Measurements from ENCODE around the gene LPIN1. TPM values are rescaled to one million over a fixed set of nuclear protein-coding genes. Genes with fewer than 3 reads are reported as not detected.

LPIN1 gene
- total RNA-seq, 1 experiment from 2014 or later = 4.4 TPM

DNA sequence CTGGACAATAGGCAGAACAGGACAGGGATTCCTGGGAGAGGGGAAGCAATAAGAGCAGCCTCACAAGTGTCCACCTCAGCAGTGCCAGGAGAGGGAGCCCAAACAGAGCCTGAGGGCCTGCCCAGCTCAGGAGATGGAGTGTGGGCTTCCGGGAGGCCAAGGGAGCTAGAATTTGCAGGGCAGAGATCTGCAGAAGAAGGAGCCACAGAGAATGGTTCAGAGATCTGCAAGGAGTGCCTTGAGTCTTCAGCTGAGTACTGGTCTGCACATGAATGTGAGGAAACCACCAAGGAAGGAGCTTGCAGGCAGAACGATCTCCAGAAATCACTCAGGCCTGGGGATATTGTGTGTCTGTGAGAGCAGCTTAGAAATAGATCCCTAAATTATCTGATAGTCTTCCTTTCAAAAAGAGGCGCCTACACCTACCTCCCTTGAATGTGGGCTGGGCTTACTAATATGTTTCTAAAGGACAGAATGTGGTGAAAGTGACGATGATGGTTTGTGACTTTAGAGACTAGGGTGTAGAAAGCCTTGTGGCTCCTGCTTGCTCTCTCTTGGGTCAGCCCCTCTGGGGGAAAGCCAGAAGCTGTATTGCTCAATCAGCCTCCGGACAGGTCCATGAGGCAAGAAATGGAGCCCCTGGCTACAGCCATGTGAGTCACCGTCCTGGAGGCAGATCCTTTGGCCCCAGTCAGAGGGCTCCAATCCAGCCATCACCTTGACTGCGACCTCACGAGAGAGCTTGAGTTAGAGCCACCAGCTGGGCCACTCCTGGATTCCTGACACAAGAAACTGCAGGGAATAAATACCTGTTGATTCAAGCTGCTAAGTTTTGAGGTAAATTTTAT lies 7.6 kb upstream of the LPIN1 start:
- Histone ChIP-seq H3K4ac (ENCODE audit: low read depth, low read length) (no peak overlapping the region), H2BK20ac (ENCODE audit: low read depth, low read length, poor library complexity, severe bottlenecking) (no peak overlapping the region), H2BK15ac (ENCODE audit: low read depth, low read length) (no peak overlapping the region), H3K27ac (ENCODE audit: insufficient read length, low read depth, low read length) (no peak overlapping the region), H2BK12ac (ENCODE audit: insufficient read length, low read depth, low read length) (no peak overlapping the region), H3K56ac (ENCODE audit: insufficient read length, low read depth, low read length) (no peak overlapping the region), H4K20me1 (ENCODE audit: control insufficient read depth, insufficient read depth, insufficient read length) (no peaks in the 10 kb centered on the region), H3K18ac (ENCODE audit: insufficient read length, low read depth, low read length) (no peak overlapping the region), H3K23me2 (ENCODE audit: insufficient read length, low read depth, low read length, poor library complexity, severe bottlenecking) (no peaks in the 10 kb centered on the region), H2AK5ac (ENCODE audit: insufficient read length, low read length) (no peak overlapping the region), H3K14ac (ENCODE audit: insufficient read depth, low read length) (no peak overlapping the region), H3K23ac (ENCODE audit: insufficient read length, low read depth, low read length) (no peak overlapping the region), H2BK120ac (ENCODE audit: low read depth, low read length, poor library complexity, severe bottlenecking) (peak overlapping the region; percentile 62), H3T11ph (ENCODE audit: low read length) (no peak overlapping the region), H3K4me1 (ENCODE audit: insufficient read depth, low read length) (no peaks in the 10 kb centered on the region; the same call in 1 of the 2 replicates), H3K4me2 (ENCODE audit: insufficient read depth, insufficient read length, low read length) (no peak overlapping the region), H3K9me3 (ENCODE audit: control insufficient read depth, low read depth, low read length) (no peaks in the 10 kb centered on the region), H3K79me2 (ENCODE audit: insufficient read depth, low read length) (no peaks in the 10 kb centered on the region), H3K27me3 (ENCODE audit: insufficient read depth, low read length) (no peaks in the 10 kb centered on the region), H2BK5ac (ENCODE audit: insufficient read length, low read length) (no peak overlapping the region), H2AFZ (ENCODE audit: low read length) (no peak overlapping the region), H4K91ac (ENCODE audit: insufficient read length, low read depth, low read length) (no peak overlapping the region), H4K8ac (replicated peaks; ENCODE audit: insufficient read length, low read depth, low read length) (no peak overlapping the region), H3K9ac (ENCODE audit: extremely low read depth, insufficient read length, low read length) (no peak overlapping the region), H4K5ac (ENCODE audit: insufficient read length, low read depth, low read length) (no peak overlapping the region), H3K79me1 (ENCODE audit: insufficient read depth, low read depth, low read length, poor library complexity, severe bottlenecking) (no peaks in the 10 kb centered on the region)
- Mint-ChIP-seq H3K36me3 (ENCODE audit: insufficient read depth in 1 of 3, low read depth in 3 of 3) (no peaks in the 10 kb centered on the region), H3K27me3 (ENCODE audit: low read depth) (peaks cover 13% of the 10 kb centered on the region), H3K9me3 (no peaks in the 10 kb centered on the region), H3K27ac (no peak overlapping the region), H3K4me3 (no peak overlapping the region), H3K4me1 (peaks cover 30 to 31% of the 10 kb centered on the region in 2 experiments)
- peak; percentile 76 for DNase-seq
- no CpG with 5 or more reads among the region's 8 CpGs for WGBS (ENCODE audit: extremely low coverage, insufficient read length, low lambda C conversion rate)
- TF ChIP-seq, protein P1, sequence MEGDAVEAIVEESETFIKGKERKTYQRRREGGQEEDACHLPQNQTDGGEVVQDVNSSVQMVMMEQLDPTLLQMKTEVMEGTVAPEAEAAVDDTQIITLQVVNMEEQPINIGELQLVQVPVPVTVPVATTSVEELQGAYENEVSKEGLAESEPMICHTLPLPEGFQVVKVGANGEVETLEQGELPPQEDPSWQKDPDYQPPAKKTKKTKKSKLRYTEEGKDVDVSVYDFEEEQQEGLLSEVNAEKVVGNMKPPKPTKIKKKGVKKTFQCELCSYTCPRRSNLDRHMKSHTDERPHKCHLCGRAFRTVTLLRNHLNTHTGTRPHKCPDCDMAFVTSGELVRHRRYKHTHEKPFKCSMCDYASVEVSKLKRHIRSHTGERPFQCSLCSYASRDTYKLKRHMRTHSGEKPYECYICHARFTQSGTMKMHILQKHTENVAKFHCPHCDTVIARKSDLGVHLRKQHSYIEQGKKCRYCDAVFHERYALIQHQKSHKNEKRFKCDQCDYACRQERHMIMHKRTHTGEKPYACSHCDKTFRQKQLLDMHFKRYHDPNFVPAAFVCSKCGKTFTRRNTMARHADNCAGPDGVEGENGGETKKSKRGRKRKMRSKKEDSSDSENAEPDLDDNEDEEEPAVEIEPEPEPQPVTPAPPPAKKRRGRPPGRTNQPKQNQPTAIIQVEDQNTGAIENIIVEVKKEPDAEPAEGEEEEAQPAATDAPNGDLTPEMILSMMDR (conservative IDR thresholded peaks at IDR 0.05) = peak; percentile 67

Measured in H9 (cell line).